Kasumi-1 (cell line): Measurements from ENCODE around the gene SBNO2.
A peak's percentile ranks its signal among the peaks of the same experiment; 100 is the strongest.
"Not testable (repeated sequence)": the region's sequence is repeated elsewhere in the genome, so short reads cannot be mapped to it uniquely, and the experiment has no call there.

Experiments used
- DNase-seq, 2 experiments: peaks; one replicate each; lab custom pipeline; 2025; lab: John Stamatoyannopoulos, UW

SBNO2 gene

DNA sequence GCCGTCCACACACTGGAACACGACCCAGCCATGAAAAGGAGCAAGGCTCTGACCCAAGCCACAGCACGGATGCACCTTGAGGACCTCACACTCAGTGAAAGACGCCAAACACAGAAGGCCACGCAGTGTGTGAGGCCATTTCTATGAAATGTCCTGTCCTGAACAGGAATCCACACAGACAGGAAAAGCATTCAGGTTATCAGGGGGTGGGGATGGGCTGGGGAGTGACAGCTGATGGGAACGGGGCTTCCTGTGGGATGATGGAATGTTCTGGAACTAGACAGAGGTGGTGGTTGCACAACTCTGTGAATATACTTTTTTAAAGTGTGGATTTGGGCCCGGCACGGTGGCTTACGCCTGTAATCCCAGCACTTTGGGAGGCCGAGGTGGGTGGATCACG, 39.6 kb downstream of the SBNO2 start:
- no peak for DNase-seq

DNA sequence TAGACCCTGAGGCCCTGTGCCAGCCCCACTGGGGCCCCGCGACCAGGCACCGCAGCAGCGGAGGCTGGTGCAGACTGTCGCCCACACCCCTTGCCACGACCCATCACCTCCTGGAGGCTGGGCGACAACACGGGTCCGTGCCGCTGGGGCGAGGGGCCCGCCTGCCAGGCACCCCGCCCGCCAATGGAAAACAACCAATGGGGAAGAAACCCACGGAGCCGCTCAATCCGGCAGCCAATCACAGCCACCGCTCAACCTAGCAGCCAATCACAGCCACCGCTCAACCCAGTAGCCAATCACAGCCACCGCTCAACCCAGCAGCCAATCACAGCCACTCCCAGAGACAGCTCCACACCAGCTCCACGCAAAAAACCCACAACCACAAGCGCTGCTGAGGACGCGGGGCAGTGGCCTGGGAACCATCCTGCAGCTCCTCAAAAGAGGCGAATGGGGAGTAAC, 40.6 kb downstream of the SBNO2 start:
- DNase-seq: peak; percentile 85 to 88

GRCh38 chr19:1132552-1133383, 41.3 kb downstream of the SBNO2 start:
- peak in 1 of 2 experiments; percentile 14 for DNase-seq

GRCh38 chr19:1131718-1132551, 42.1 kb downstream of the SBNO2 start:
- DNase-seq: peak; percentile 77 to 85

GRCh38 chr19:1130771-1131717, 43.0 kb downstream of the SBNO2 start:
- DNase-seq: no peak

- no peak for DNase-seq
Observed at GRCh38 chr19:1129535-1129934, 44.5 kb downstream of the SBNO2 start.

GRCh38 chr19:1129084-1129483, 45.0 kb downstream of the SBNO2 start:
- not testable (repeated sequence) for DNase-seq

GRCh38 chr19:1128106-1128505, 46.0 kb downstream of the SBNO2 start:
- DNase-seq: no peak

GRCh38 chr19:1126984-1127760, 46.9 kb downstream of the SBNO2 start:
- no peak for DNase-seq

DNA sequence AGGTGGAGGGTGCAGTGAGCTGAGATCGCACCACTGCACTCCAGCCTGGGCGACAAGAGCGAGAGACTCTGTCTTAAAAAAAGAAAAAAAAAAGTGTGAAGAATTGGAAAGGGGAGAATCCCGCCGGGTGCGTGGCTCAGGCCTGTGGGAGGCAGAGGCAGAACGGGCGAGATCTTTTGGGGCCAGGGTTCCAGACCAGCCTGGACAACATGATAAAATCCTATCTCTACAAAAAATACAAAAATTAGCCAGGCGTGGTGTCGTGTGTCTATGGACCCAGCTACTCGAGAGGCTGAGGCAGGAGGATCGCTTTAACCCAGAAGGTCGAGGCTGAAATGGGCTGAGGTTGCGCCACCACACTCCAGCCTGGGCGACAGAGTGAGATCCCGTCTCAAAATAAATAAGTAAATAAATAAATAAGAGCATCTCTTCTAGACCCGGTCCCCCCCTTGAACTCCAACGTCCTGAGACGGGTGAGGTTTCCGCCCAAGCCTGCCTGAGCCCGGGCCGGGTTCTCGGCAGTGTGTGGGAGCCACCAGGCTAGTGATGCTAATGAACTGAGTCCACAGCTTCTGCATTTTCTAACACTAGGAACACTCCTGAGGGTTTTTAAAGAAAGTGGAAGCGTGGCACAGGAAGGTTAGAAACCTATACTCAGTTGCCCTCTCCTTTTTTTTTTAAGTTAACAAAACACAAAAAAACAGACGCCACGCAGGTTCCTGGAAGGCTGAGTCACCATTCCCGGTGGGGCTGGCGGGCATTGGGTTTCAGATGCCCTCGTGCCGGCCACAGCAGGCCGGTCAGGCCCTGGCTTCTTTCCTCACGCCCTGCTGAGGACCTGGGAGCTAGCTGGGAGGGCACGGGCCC, 48.2 kb downstream of the SBNO2 start:
- DNase-seq: no peak

GRCh38 chr19:1123885-1124677, 50.0 kb downstream of the SBNO2 start:
- no peak for DNase-seq

GRCh38 chr19:1123381-1123780, 50.7 kb downstream of the SBNO2 start:
- no peak for DNase-seq

- peak in 1 of 2 experiments; percentile 10 for DNase-seq
Observed at GRCh38 chr19:1122972-1123363, 51.1 kb downstream of the SBNO2 start.

DNA sequence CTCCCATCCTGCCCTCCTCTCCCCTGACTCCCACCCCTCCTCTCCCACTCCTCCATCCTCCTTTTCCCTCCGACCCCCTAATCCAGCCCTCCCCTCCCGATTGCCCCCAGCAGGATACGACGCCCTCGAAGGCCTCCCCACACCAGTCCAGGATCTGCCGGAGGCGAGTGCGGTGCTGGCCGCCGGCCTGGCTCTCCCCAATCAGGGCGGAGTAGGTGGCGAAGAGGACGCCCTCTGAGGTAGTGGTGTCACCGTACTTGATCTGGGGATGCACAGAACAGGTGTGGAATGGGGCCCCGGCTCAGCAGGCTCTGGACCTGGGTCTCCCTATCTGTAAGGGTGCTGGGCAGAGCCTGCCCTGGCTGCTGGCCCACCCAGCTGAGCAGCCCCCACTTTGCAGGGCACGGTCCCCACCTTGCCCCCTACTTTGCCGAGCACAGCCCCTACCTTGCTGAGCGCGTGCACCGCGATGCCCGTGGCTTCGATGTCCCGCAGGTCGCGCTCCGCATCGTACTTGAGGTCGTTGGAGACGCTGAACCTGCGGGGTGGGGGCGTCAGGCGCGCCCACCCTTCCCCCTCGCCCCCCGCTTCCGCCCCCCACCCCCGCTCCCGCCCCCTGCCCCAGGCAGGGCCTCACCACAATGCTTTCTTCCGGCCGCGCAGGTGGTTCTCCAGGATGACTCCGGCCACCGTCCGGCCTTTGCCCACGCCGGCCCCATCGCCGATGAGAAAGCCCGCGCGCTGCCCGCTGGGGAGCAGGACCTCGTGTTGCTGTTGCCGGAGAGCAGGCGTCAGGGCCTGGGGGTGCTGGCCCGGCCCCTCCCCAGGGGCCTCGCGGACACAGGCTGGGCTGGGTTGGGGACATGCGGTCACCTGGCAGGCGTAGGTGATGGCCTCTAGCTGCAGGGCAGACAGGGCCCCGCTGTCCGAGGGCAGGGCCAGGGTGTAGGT, 51.8 kb downstream of the SBNO2 start:
- DNase-seq: no peak

DNA sequence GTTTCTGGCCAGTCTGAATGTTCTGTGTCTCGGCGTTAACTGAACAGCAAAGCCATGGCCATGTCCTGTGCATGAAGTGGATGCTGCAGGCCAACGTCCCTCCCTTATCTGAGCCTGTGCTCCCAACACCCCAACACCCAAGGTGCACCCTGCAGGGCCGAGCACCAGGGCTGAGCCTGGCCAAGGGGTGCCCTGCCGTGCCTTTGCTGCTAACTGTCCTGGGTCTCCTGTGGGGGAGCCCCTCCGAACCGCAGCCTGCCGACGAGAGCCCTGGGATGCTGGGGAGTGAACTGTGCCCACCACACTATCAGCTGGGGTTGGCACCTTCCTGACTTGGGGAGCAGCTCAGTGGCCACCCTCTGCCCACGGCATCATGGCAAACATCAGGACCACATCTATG, 52.7 kb downstream of the SBNO2 start:
- DNase-seq: no peak

GRCh38 chr19:1119475-1120217, 54.4 kb downstream of the SBNO2 start:
- DNase-seq: no peak

DNA sequence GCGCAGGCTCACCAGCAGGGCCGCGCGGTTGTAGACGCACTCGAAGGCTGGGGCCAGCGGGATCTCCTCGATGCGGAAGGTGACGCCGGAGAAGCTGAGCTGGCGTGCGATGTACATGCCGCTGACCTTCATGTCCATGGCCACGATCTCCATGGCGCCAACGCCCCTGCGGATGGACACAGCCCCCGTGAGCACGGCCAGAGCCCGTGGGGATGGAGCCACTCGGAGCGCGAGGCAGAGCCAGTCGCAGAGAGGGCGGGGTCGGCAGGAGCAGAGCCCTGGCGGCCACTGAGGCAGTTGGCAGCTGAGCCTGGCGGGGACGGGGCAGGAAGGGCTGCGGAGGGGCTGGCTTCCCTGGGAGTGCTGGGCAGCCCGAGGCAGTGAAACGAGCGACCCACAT, 55.1 kb downstream of the SBNO2 start:
- no peak for DNase-seq
